OCI-LY1 (cell line): Measurements from ENCODE around the gene SUCNR1.

Experiments used
- CTCF ChIP-seq: fragments of 200-600 bp; sonication (generic), shearing (Covaris generic); IDR thresholded peaks from 2 replicates; pipeline ENCODE4 v1.5.1; 2017; ENCODE audit warnings: mild to moderate bottlenecking, antibody characterized with exemption, low read length, moderate library complexity, mixed read lengths
- EZH2 ChIP-seq: fragments of 200-600 bp; sonication (generic), shearing (Covaris generic); IDR thresholded peaks from 2 replicates; pipeline ENCODE4 v1.8.0; 2017; ENCODE audit warnings: borderline replicate concordance, mixed run types, mild to moderate bottlenecking, antibody characterized with exemption, low read length, moderate library complexity, mixed read lengths

DNA sequence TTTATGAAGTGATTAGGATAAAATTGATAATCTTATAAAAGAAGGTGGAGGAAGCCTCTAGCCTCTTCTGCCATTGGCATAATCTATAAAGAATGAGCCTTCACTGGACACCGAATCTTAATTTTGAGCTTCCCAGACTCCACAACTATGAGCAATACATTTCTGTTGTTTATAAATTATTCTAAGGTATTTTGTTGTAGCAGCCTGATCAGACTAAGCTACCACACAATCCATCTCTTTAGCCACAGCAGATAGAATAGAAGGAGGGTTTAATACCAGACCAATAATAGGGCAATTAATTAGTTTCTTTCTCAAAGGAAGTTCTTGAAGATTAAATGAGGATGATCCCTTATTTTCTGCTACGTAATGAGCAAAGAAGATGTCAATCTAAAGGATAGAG lies 33.3 kb downstream of the SUCNR1 start:
- TF ChIP-seq CTCF (no peak), EZH2 (no peak)
